Measurements from ENCODE around the gene POC1A. TPM values are rescaled to one million over a fixed set of nuclear protein-coding genes. Genes with fewer than 3 reads are reported as not detected.

POC1A gene
- total RNA-seq, 2 experiments from 2014 or later, result 21.2 to 23.5 TPM

DNA sequence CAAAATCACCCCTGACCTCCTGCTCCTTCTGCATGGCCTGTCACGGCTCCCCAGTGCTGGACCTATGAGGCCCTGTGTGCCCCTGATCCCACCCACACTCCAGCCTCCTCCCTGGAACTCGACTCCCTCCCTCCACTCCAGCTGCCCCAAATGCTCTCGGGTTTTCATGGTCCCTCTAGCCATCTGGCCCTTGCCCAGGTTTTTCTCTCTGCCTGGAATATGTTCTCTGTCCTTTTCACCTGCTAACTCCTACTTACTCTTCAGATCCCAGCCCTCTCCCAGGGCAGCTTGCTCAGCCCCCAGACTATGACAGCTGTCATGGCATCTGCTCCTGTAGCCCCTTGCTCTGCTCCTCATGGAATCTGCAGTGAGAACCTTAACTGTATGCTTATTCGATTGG is 128.2 kb downstream of the POC1A start:
- ChIA-PET POLR2A (no interaction called here), CTCF (no interaction called here)
- TF ChIP-seq CTCF (IDR thresholded peaks at IDR 0.05), result no peak
- Mint-ChIP-seq H3K4me1 (ENCODE audit: low read depth) (no peaks in the 10 kb centered on the region), H3K9me3 (no peaks in the 10 kb centered on the region), H3K27me3 (no peaks in the 10 kb centered on the region), H3K27ac (no peak overlapping the region), H3K4me3 (no peak overlapping the region), H3K36me3 (ENCODE audit: low read depth) (no peaks in the 10 kb centered on the region)
- intact Hi-C loops (cut with micrococcal nuclease), result no loop called here
- no peak for ATAC-seq
- no peak for DNase-seq

GRCh38 chr3:52025453-52025852 is 128.8 kb downstream of the POC1A start:
- POLR2A ChIA-PET, result no interaction called here
- ATAC-seq (no peak), DNase-seq (no peak)
- CTCF ChIA-PET, result no interaction called here
- no peaks in the 10 kb centered on the region for H3K4me1 Mint-ChIP-seq (ENCODE audit: low read depth)
- no peaks in the 10 kb centered on the region for H3K36me3 Mint-ChIP-seq (ENCODE audit: low read depth)
- intact Hi-C loops (cut with micrococcal nuclease), result no loop called here
- no peak overlapping the region for H3K4me3 Mint-ChIP-seq
- no peak overlapping the region for H3K27ac Mint-ChIP-seq
- TF ChIP-seq CTCF (IDR thresholded peaks at IDR 0.05), result no peak
- H3K27me3 Mint-ChIP-seq, result no peaks in the 10 kb centered on the region
- no peaks in the 10 kb centered on the region for H3K9me3 Mint-ChIP-seq

Other genes with a start within 250 kb of the POC1A start
- gene RRP9, start 212.5 kb downstream of the POC1A start, total RNA-seq, result 10 to 100 TPM; 40.0 to 40.7 TPM
- 10 to 100 TPM; 11.5 to 12.7 TPM for gene PARP3, start 212.1 kb downstream of the POC1A start, total RNA-seq
- not detected for gene GPR62, start 199.0 kb downstream of the POC1A start, total RNA-seq
- 1 to 10 TPM; 8.4 to 9.6 TPM for gene PCBP4, start 187.0 kb downstream of the POC1A start, total RNA-seq
- gene ABHD14B, start 180.4 kb downstream of the POC1A start, total RNA-seq, result 10 to 100 TPM; 70.7 to 73.6 TPM
- 1 to 10 TPM; 8.9 to 9.5 TPM for gene ABHD14A, start 179.4 kb downstream of the POC1A start, total RNA-seq
- gene ACY1, start 170.9 kb downstream of the POC1A start, total RNA-seq, result 10 to 100 TPM; 61.8 to 64.5 TPM
- gene RPL29, start 158.5 kb downstream of the POC1A start, total RNA-seq, result 1,000 to 10,000 TPM; 2,039 to 2,045 TPM
- gene DUSP7, start 97.9 kb downstream of the POC1A start, total RNA-seq, result 10 to 100 TPM; 19.6 to 21.6 TPM
- 10 to 100 TPM; 54.3 to 54.6 TPM for gene ALAS1, start 43.7 kb upstream of the POC1A start, total RNA-seq
- 1 to 10 TPM; 2.0 TPM for gene TLR9, start 71.2 kb upstream of the POC1A start, total RNA-seq
- 100 to 1,000 TPM; 137 TPM for gene TWF2, start 84.7 kb upstream of the POC1A start, total RNA-seq
- 100 to 1,000 TPM in 1 of 2 experiments, 10 to 100 TPM in 1; 94.3 to 100 TPM for gene PPM1M, start 91.3 kb upstream of the POC1A start, total RNA-seq
- 100 to 1,000 TPM; 103 to 105 TPM for gene WDR82, start 124.2 kb upstream of the POC1A start, total RNA-seq
- 10 to 100 TPM; 21.6 to 21.9 TPM for gene GLYCTK, start 133.4 kb upstream of the POC1A start, total RNA-seq
- gene DNAH1, start 161.9 kb upstream of the POC1A start, total RNA-seq, result 10 to 100 TPM in 1 of 2 experiments, 1 to 10 TPM in 1; 9.2 to 10.2 TPM